ENCODE measurements around the gene PEX14.

PEX14 gene

DNA sequence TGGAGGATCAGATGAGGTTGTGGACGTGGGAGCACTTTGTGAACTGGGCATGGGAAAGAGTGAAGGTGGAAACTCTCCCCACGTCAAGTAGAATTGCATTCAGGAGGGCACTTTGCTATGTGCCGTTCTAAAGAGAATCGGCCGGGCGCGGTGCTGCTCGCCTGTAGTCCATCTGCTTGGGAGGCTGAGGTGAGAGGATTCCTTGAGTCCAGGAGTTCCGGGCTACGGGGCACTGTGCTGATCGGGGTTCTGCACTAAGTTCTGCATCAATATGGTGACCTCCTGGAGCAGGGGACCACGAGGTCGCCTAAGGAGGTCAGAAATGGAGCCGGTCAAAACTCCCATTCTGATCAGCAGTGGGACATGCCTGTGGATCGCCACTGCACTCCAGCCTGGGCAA, 141.9 kb downstream of the PEX14 start:
- TF ChIP-seq POLR2A (IDR thresholded peaks at IDR 0.05; ENCODE audit: low read length) (no peak), GATA1 (IDR thresholded peaks at IDR 0.05; ENCODE audit: low read depth, low read length) (no peak)

DNA sequence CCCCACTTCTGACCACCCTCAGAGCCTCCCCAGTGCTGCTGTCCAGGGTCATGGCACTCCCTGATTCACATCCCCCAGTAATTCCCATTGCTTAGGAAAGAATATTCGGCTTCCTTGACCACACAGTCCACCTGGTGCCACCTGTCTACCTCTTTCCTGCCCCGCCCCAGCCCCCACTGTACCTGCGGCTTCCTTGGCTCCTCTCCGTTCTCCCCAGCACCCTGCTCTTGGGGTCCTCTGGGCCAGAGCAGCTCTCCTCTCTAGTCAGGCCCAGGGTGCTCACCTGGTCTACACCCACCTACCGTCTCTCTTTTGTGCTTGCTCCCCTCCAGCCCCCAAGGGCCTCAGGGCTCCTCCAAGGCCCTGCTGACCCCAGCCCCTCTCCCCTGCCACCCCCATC, 142.6 kb downstream of the PEX14 start:
- DNase-seq = no peak
- TF ChIP-seq GATA1 (IDR thresholded peaks at IDR 0.05; ENCODE audit: low read depth, low read length) = no peak
- no peak for TF ChIP-seq POLR2A (IDR thresholded peaks at IDR 0.05; ENCODE audit: low read length)

More for the DNA sequence above, 141.9 kb downstream of the PEX14 start:
- no peak for DNase-seq

DNA sequence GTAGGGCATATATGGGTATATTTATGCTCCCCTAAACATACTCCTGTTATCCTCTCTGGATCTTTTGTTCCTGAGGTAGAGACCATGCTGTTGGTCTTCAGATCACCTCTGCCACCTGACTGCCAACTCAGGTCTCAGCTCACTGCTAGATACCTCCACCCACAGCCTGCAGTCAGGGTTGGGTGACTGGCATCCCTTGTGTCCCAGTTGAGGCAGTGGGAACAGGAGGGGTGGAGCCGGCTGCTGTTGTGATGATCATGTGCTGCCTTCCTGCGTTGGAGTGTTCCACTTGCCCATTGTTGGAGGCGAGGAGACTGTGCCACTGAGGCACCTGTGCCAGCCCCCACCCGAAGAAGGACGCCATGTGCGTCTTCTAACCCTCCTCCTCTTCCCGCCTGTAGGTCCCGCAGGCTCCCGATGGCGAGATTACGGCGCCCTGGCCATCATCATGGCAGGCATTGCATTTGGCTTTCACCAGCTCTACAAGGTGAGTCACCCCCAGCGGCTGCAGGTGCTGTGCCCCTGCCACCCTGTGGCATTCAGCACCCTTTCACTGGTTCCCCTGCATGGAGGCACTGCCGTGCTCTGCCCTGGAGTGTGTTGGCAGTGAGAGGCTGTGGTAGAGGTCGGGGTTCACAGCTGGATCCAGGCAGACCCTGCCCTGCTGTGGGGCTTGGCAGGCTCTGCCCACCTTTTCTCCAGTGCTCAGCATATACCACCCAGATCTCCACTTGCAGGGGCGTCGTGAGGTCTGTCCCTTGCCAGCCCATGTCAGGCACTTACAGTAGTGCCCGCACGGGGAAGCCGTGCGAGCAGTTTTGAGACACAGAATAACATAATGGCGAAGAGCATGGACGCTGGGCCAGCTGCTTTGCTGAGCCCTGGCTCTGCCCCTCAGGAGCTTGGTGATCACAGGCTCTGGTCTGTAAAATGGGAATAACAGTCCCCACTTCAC, 143.5 kb downstream of the PEX14 start:
- no peak for DNase-seq
- no peak for TF ChIP-seq POLR2A (IDR thresholded peaks at IDR 0.05; ENCODE audit: low read length)

DNA sequence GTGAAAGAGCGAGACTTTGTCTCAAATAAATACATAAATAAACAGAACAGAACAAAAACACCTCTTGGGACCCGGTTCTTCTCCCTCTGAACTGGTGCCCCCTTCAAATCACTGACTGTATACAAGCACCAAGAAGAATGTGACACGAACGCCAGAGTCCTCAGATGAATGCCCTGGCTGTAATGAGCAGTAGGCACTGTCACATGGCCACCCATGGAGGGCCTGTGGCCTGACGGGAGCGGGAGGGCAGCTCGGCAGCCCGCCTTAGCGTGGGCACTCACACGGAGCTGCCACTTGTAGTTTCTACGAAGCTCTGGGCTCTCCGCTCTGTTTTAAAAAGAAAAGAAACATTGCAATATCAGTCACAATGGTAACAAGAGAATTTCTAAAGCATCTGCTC, 146.0 kb downstream of the PEX14 start:
- no peak for TF ChIP-seq POLR2A (IDR thresholded peaks at IDR 0.05; ENCODE audit: low read length)
- no peak for TF ChIP-seq GATA1 (IDR thresholded peaks at IDR 0.05; ENCODE audit: low read depth, low read length)
- DNase-seq = no peak

DNA sequence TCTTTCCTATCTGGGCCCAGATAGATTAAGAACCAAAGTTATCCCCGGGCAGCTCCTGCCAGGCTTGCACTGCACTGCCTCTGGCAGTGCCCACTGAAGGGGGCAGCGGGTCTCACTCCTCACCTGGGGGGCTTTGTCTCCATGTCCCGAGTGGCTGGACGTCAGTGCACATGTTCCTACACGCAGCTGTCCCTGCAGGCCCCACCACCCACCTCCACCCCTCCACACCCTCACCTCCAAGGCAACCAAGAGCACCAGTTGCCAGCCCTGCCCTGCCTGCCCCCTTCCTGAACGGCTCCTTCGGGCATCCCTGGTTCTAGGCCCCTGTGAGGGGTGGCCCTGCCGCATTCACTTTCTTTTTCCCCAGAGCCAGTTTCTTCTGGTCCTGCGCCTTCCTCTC, 147.2 kb downstream of the PEX14 start:
- no peak for TF ChIP-seq GATA1 (IDR thresholded peaks at IDR 0.05; ENCODE audit: low read depth, low read length)
- no peak for TF ChIP-seq POLR2A (IDR thresholded peaks at IDR 0.05; ENCODE audit: low read length)
- DNase-seq = no peak

DNA sequence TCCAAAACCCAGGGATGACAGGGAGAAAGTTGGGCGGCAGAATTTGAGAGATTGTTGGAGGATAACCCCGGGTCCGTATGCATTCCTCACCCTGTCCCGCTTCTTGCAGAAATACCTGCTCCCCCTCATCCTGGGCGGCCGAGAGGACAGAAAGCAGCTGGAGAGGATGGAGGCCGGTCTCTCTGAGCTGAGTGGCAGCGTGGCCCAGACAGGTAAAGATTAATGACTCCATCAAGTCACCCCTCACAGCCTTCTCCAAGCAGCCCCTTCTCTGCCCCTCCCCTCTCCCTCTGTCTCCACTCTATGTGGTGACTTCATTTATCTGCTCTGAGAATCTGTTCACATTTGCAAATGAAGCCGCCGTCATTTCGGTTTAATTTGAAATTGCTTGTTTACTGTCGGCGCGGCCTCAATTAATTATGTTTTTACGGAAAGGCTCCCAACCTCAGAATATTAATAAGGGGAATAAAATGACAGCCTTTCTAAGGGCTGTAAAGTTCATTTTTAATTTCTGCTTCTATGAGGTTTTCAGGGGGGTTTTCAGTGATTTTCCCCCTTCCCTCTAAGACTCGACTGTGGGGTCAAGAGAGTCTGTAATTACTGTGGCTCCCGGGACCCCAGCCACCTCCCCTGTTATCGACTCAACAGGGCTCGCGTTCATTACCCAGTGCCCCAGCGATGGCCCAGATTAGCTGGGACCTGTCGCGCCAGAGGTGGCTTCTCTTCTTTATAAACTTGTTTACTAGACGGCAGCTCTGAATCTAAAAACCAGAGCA, 148.3 kb downstream of the PEX14 start:
- no peak for DNase-seq

DNA sequence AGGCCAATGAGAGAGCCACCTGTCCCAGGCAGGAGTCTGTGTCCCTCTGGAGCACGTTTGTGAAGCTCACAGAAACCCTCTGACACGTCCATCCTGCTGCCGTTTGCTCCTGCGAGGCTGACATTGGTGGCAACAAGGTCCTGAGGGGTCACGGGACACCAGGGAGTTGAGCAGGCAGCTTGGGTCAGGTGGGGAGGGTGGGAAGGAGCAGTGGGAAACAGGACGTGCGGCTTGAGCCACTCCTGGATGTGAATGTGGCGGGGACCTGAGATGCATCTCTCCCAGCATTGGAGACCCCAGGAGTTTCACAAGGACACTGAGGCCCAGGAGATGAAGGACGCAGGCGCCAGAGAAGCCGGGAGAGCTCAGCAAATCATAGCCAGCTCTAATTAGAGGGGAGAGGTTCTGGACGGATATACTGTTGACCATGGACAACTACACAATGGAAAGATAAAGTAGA, 149.0 kb downstream of the PEX14 start:
- TF ChIP-seq POLR2A (IDR thresholded peaks at IDR 0.05; ENCODE audit: low read length) = no peak
- TF ChIP-seq GATA1 (IDR thresholded peaks at IDR 0.05; ENCODE audit: low read depth, low read length) = no peak
- DNase-seq = no peak

More for the DNA sequence above, 148.3 kb downstream of the PEX14 start:
- TF ChIP-seq POLR2A (IDR thresholded peaks at IDR 0.05; ENCODE audit: low read length) (no peak), GATA1 (IDR thresholded peaks at IDR 0.05; ENCODE audit: low read depth, low read length) (no peak)

DNA sequence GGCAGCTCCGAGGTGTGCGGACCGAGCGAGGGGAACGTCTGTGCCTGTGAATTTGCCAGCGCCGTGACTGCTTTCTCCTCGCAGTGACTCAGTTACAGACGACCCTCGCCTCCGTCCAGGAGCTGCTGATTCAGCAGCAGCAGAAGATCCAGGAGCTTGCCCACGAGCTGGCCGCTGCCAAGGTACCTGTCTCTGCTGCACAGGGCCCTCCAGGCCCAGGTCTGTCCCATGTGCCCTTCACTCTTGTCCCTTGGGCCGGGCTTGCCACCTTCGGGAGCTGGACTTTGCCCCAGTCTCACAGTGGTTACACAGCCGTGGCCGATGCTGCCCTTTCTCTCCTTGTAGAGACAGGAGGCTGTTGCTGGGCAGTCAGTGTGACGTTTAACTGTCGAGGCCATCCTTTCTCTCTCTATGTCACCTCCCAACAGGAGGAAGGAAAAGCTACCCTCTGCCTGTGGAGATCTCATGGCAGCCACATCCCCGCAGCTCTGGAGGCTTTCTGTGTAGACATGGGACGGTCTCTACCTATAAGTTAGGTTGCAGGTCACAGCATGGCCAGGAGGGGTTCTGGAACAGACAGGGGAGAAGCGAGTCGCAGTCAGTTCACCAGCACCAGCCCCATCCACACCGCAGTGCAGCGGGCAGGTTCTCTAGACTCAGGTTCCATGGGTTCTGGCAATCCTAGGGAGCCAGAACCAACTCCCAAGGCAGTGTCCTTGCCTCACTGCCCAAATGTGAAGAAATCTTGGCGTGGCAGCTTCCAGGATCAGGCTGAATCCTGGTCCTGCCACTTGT, 149.7 kb downstream of the PEX14 start:
- TF ChIP-seq POLR2A (IDR thresholded peaks at IDR 0.05; ENCODE audit: low read length) = no peak
- no peak for DNase-seq

DNA sequence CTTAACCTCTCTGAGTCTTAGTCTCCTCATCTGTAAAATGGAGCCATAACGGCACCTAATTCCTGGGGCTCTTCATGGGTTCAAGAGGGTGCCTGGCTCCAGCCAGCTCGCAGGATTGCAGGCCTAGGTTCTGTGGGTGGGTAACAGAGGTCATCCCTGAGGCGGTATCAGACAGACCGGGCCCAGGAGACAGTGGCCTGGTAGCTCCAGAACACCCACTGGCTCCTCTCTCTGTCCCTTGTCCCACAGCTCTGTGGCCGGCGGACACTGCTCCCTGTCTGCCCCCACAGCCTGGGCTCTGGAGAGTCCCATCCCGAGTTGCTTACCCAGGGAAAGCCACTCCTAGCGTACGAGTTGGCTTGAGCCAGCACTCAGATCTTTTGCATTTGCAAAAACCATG, 150.3 kb downstream of the PEX14 start:
- no peak for DNase-seq
- TF ChIP-seq GATA1 (IDR thresholded peaks at IDR 0.05; ENCODE audit: low read depth, low read length) (no peak), POLR2A (IDR thresholded peaks at IDR 0.05; ENCODE audit: low read length) (no peak)

DNA sequence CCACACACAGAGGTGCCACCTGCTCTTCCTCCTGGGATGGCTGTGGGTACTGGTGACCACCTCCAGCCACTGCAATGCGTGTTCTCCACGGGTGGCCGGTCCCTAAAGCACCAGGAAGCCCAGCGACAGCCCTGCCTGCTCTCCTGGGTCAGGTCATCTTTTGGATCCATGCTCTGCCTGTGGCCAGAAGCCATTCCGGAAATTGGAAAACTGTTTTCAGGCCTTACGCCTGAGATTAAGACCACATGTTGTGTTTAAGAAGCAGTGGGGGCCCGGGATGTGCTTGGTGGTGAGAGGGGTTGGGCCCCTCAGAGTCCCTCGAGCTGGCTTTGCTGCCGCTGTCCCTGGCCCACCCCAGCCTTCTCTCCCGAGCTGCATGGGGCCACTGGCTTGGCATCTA, 150.8 kb downstream of the PEX14 start:
- TF ChIP-seq GATA1 (IDR thresholded peaks at IDR 0.05; ENCODE audit: low read depth, low read length) (no peak), POLR2A (IDR thresholded peaks at IDR 0.05; ENCODE audit: low read length) (no peak)
- DNase-seq = no peak

DNA sequence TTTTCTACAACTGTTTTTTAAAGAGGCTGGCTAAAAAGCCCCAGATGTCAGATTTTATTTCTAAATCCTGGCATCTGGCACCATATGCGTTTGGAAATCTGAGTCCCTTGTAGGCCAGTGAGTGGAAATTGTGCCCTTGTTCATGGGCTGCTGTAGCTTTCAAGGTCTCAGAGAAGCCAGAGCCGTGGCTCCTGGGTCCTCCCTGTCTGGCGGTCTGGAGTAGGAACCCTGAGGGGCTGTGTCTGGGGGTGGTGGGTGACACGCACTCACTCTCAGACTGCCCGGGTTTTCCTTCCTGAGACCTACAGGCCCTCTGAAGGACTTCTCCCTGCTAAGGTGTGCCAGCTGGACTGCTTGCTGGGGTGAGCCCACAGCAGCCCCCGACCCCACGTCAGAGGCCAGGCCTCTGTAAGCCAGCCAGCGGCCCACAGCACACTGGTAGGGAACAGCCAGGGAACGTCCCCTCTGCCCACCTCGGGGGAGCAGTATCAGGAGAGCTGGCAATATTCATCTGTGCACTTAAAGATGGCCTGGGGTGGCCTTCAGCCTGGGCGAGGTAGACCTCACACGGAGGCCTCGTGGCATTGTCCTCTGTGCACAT, 151.5 kb downstream of the PEX14 start:
- TF ChIP-seq POLR2A (IDR thresholded peaks at IDR 0.05; ENCODE audit: low read length) (no peak), GATA1 (IDR thresholded peaks at IDR 0.05; ENCODE audit: low read depth, low read length) (no peak)
- DNase-seq = no peak

DNA sequence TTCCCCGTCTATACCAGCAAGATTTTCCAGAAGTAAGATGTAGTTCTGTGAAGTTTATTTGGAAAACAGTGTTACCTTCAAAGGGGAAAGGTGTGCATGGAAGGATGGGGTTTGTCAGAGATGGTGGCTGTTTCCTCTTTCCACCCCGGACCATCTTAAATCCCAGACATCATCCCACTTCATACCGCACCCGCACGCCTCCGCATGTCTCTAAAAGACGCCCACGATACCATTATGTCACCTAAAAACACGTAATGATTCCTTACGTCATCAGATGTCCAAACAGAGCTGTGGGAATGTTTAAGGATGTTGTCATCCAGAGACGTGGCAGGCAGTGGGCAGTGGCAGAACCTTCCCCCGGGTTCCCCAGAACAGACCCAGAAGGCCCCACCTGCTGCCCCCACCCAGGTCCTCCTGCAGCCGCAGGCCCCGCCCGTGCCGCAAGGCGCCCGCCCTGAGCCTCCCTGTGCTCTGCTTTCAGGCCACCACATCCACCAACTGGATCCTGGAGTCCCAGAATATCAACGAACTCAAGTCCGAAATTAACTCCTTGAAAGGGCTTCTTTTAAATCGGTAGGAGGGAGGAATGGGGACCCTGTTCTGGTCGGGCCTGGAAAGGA, 152.2 kb downstream of the PEX14 start:
- TF ChIP-seq GATA1 (IDR thresholded peaks at IDR 0.05; ENCODE audit: low read depth, low read length) (no peak), POLR2A (IDR thresholded peaks at IDR 0.05; ENCODE audit: low read length) (no peak)
- DNase-seq = no peak

DNA sequence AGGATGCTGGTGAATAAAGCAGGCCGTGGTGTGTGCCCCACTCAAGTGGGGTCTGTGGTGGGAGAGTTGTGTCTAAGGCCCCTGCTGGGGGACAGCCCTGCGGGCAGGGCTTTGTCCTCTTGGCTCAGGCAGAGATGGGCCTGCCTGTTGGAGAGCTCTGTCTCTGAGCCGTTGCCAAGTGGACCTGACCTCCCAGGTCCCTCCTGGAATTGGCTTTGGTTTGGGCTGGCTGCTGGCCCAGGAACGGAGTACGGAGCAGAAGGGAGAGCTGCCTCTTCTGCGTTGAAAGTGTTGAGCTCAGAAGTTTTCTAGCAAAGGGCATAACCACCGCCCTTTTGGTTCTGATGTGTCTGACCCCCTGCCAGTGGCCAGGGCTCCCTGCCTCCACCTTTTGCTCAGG, 153.9 kb downstream of the PEX14 start:
- TF ChIP-seq POLR2A (IDR thresholded peaks at IDR 0.05; ENCODE audit: low read length) (no peak), GATA1 (IDR thresholded peaks at IDR 0.05; ENCODE audit: low read depth, low read length) (no peak)
- no peak for DNase-seq

All from erythroblast (primary cell).